ENCODE data around the gene RAD54L2. TPM values are rescaled to one million over a fixed set of nuclear protein-coding genes. Genes with fewer than 3 reads are reported as not detected.

Gene RAD54L2
- total and polyA plus RNA-seq, 2 of the 8 experiments (the other 6 are each of a cell fraction or from before 2014, with no cell fraction given): 8.2 to 35.2 TPM

GRCh38 chr3:51581524-51581923, 43.0 kb downstream of the RAD54L2 start (continued):
- TF ChIP-seq PHF8 (conservative IDR thresholded peaks at IDR 0.05; ENCODE audit: low read depth, low read length): no peak
- TF ChIP-seq FOSL1 (IDR thresholded peaks at IDR 0.05; ENCODE audit: insufficient read depth, low read depth, low read length): no peak
